MV-4-11 (cell line): ENCODE results near the gene PPP1R13B.
"Not testable (repeated sequence)": the region's sequence is repeated elsewhere in the genome, so short reads cannot be mapped to it uniquely, and the experiment has no call there.

Experiments
- DNase-seq: peaks from one replicate; lab custom pipeline; 2025; lab: John Stamatoyannopoulos, UW

The PPP1R13B gene

GRCh38 chr14:103793192-103793591 is 54.2 kb downstream of the PPP1R13B start:
- peak; percentile 29 for DNase-seq

GRCh38 chr14:103788086-103788485 is 59.3 kb downstream of the PPP1R13B start:
- DNase-seq = no peak

- no peak for DNase-seq
Measured at GRCh38 chr14:103782376-103782775, 65.0 kb downstream of the PPP1R13B start.

DNA sequence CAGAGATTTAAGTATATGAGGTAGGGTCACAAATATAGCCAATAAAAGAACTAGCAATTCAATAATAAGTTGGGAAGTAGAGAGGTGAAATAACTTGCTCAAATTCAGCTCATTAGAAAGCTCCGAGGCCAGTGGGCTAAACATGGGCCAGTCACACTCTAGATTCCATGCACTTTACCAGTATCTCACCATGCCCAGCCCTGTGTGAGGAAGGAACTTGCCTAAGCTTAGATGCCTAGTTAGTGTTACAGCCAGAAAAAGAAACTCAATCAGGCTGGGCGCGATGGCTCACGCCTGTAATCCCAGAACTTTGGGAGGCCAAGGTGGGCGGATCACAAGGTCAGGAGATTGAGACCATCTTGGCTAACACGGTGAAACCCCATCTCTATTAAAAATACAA is 71.1 kb downstream of the PPP1R13B start:
- not testable (repeated sequence) for DNase-seq

- no peak for DNase-seq
Measured at GRCh38 chr14:103775506-103775905, 71.9 kb downstream of the PPP1R13B start.

DNA sequence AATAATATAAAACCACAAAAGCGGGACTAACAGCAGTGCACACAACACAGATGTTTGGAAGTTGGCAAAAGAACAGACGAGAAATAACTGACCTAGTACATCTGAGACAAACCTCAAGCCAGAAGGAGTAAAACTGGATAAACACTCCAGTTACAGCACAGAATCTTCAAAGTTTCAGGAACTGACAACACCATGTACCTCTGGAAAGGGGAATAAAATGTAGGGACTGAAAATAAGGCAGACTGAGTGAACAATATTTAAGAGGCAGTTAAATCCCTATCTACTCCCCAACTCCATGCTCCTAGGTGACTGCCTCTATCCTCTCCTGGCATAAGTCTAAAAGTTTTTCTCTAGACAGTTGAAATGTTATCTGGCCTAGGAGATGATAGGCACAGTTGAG is 73.9 kb downstream of the PPP1R13B start:
- DNase-seq = no peak

- no peak for DNase-seq
Measured at GRCh38 chr14:103772078-103772712, 75.2 kb downstream of the PPP1R13B start.

GRCh38 chr14:103770902-103771301 is 76.5 kb downstream of the PPP1R13B start:
- no peak for DNase-seq

DNA sequence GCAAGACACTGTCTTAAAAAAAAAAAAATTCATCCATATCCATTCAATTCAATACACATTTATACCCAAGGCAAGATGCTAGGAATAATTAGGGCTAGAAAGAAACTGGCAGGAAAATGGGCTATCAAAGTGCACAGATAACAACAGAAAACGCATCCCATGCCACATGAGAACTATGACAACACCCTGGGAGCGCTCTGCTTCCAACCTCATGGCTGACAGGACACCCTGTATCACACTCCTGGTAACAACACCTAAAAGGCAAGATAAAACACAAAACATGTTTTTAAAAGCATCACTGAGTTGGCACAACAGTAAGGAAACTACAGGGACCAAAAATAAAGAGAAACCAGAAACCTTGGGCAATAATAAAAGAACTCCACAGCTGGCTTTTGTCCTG is 76.9 kb downstream of the PPP1R13B start:
- no peak for DNase-seq

DNA sequence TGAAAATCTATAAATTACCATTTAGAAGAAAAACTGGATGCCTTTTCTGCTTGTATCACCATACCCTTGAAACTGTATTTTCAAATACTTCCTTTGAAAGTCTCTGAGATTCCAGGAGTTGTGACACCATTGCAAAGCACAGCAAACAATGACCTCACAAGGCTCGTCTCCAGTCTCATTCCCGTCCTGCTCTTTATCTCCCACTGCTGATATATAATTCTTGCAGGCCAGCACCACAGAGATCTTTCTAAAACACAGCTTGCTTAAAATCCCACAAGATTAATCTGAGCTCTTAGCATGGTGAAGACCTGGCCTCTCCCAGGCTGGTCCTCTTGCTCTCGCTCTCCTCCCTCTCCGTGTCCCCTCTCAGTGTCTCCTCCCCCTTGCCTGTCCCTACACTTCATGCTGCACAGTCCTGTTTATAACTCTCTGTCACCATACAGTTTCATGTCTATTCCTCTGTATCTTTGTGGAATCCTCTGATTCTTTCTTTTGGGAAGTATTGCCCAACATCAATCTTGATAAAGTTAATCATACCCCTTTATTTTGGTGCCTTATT is 80.0 kb downstream of the PPP1R13B start:
- DNase-seq = no peak

DNA sequence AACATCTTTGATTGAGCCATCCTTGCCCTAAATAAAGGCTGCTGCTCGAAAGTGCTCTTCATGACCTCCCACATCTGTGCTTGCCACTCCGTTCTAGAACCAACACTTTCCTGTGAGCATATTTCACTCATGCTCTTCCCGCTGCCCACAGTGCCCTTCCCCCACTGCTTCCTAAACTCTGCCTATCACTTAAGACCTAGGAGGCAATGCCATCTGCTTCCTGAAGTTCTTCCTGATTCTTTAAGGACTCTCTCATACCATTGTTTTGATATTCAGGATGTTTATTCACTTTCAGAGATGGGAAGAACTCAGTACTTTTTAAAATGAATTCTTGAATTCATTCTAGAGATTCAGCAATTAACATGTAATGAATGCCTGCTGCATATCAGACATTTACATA is 81.8 kb downstream of the PPP1R13B start:
- no peak for DNase-seq

DNA sequence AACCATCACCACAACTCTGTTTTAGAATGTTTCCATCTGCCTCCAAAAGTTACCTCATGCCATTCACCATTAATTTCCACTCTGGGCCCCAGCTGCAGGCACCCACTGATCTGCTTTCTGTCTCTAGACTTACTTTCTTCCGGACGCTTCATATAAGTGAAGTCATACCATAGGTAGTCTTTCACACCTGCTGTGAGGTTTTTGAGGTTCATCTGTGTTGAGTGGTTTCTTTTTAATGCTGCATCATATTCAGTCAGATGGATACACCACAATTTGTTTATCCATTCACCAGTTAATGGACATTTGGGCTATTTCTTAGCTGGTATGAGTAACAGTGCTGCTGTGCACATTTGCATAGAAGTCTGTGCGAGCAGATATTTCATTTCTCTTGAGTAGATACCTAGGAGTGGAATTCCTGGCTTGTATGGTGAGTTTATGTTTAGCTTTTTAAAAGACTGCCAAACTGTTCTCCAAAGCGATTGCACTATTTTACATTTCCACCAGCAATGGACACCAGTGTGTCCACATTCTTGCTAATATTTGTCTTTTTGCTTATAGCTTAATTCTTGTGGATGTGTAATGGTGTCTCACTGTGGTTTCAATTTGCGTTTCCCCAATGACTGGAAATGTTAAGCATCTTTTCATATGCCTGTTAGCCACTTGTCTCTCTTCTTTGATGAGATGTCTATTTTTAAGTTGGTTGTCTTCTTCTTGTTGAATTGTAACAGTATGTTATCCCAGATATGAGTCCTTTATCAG is 83.5 kb downstream of the PPP1R13B start:
- peak; percentile 67 for DNase-seq

GRCh38 chr14:103762541-103762940 is 84.8 kb downstream of the PPP1R13B start:
- peak; percentile 80 for DNase-seq

DNA sequence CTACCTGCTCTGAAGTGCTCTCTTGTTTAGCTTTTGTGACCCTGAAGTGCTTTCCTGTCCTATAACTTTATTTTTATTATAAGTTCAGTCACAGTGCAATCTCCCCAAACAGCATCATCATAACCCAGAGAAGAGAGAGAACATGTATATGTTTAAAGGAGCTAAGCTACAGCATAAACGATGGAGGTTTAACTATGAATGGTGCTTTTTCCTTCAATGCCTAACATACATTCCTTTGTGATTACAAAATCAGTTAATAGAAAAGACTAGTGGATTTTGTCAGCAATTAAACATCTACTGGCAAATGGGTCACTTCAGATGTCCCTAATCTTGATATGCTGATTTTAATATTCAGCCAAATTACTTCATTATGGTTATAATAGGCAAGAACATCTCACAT is 85.3 kb downstream of the PPP1R13B start:
- no peak for DNase-seq

DNA sequence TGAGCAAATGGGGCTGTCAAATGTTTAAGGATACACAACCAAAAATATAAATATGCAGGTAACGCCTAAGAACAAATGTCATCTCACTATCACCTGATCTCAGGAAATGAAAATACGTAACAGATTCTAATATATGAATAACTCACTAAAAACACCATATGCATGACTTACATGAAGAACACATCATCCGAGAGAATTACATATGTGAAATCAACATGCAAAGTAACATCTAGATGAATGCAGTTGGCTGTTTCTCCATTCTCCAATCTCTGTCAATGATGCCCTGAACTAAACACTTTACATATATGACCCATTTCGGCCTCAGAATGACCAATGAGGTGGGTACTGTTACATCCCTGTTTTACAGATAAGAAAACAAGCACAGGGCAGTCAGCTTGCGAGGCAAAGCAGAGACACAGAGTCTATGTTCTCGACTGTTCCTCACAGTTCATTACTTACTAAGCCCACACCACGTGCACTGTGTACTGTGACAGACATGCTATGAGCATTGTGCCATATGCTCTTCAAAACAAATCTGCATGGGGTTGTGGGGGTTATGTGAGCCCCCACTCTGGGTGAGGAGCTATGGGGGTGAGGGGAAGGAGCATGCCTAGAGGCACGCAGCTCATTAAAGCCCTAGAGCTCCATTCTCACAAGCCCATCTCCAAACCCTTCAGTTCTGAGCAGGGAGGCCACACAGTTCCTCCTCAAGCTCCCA is 89.2 kb downstream of the PPP1R13B start:
- DNase-seq = no peak

DNA sequence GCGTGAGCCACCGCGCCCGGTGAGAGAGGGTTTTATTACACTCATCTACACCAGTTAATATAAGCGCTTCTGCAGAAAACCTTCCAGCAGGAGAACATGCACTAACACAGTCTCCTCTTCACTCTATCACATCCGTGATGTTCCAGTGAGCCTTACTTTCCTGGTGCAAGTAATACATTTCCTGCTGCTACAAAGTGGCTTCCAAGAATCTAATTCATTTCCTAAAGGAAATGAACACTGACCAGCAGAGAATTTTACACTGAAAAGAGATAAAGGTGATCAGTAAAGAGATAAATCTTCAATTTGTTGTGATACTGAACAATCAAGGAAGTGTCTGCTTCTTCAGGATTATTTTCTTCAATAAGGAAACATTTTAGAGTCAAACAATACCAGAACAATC is 92.3 kb downstream of the PPP1R13B start:
- no peak for DNase-seq

- DNase-seq = no peak
Measured at GRCh38 chr14:103753774-103754173, 93.6 kb downstream of the PPP1R13B start.

DNA sequence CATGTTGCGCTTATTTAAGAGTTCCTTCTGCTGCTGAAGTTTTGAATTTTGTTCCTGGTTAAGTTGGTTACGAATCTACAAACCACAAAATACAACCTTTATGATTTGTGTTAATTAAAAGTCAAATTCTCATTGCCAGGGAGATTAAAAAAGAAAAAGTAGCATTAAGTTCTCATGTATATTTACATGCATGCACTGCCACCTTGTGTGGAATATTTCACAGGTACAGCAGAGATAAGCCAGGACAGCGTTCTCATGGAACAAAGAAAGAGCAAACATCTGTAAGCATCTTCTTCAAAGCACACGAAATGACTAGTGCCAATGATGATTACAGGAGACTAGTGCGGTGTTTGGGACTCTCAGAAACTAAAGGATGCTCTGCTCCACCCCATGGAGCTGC is 97.5 kb downstream of the PPP1R13B start:
- no peak for DNase-seq

- no peak for DNase-seq
Measured at GRCh38 chr14:103749452-103749851, 97.9 kb downstream of the PPP1R13B start.

DNA sequence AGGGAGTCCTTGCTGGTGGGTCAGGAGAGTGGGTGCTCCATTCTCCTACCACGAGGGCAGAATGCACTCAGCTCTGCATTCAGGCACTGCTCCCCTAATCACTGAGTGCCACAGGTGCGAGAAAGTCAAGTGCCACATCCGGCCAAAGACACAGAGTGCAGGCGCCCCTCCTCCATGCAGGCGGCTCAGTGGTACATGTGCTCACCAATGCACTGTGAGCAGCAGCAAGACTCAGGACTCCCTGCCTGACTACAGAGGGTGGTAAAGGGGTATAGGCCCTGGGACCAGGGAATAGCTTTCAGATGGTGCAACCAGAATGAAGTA is 98.9 kb downstream of the PPP1R13B start:
- no peak for DNase-seq

- no peak for DNase-seq
Measured at GRCh38 chr14:103746701-103747100, 100.7 kb downstream of the PPP1R13B start.

DNA sequence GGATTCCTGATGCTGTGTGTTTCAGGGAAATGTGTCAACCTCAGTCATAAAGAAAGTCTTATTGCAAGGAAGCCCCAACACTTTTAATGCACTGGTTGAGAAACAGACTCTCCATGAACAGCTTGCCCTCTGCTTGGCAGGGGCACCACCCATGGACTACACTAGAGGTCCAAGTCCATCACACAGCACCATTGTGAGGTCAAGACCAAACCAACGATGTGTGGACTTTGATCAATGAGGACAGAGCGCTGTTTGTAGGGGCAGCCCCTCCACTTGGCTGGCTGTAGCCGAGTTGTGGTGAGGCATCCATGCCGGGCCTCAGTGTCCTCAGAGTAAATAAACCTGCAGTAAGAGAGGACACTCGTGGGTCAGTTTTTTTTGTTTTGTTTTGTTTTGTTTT is 102.0 kb downstream of the PPP1R13B start:
- DNase-seq = no peak
